ENCODE data around the gene BRSK1.

DNA sequence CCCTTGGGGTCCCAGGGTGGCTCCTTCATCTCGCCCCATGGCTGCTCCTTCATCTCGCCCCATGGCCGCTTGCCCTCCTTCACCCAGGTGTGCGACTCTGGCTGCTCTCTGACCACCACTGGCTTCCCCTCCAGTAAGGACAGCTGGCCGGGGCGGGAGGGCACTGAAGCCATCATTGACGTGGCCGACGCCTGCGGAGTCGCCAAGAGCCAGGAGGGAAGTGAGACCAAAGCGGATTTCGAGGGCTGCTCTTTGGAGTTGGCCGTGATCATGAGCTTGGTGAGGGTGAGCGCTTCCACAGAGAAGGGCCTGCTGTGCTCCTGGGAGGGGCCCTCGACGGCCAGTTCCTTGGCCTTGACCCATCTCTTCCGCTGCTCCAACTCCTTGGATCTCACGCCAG, 74.7 kb downstream of the BRSK1 start:
- TF ChIP-seq YY1 (IDR thresholded peaks at IDR 0.05; ENCODE audit: insufficient read depth, insufficient read length) (no peak), ZNF274 (IDR thresholded peaks at IDR 0.05; ENCODE audit: low read depth, low read length) (no peak)
